Mesendoderm (in vitro differentiated cells): Measurements from ENCODE around the gene VCAN.
A peak's percentile ranks its signal among the peaks of the same experiment; 100 is the strongest.

Experiments used
- DNase-seq: peaks from one replicate; pipeline ENCODE4 v3.0.0; 2013
- H2AK5ac ChIP-seq: 2 replicates; pipeline ENCODE4 v1.6.1; 2013; ENCODE audit warnings: low read length, inconsistent platforms
- H2BK120ac ChIP-seq: 2 replicates; pipeline ENCODE4 v1.6.1; 2013; ENCODE audit warnings: low read depth, mild to moderate bottlenecking, low read length, moderate library complexity, mixed read lengths
- H2BK15ac ChIP-seq: replicated peaks from 2 replicates; pipeline ENCODE4 v1.6.1; 2013; ENCODE audit warnings: low read depth, mild to moderate bottlenecking, moderate library complexity
- H2BK5ac ChIP-seq: 2 replicates; pipeline ENCODE4 v1.6.1; 2013; ENCODE audit warnings: low read length, inconsistent platforms
- H3K18ac ChIP-seq: 2 replicates; pipeline ENCODE4 v1.6.1; 2013; ENCODE audit warnings: mild to moderate bottlenecking, low read length, mixed read lengths
- H3K23ac ChIP-seq: one replicate; pipeline ENCODE4 v1.6.1; 2013; ENCODE audit warnings: low read length
- H3K27ac ChIP-seq: 2 replicates; pipeline ENCODE4 v1.5.1; 2013; ENCODE audit warnings: low read depth, mild to moderate bottlenecking, inconsistent platforms, low read length, moderate library complexity
- H3K27me3 ChIP-seq: 2 replicates; pipeline ENCODE4 v1.6.1; 2013; ENCODE audit warnings: low read length, control low read depth, mild to moderate bottlenecking, inconsistent platforms; ENCODE audit not compliant: insufficient read depth, poor library complexity
- H3K36me3 ChIP-seq: 2 replicates; pipeline ENCODE4 v1.6.1; 2013; ENCODE audit warnings: low read length, inconsistent platforms; ENCODE audit not compliant: control insufficient read depth, insufficient read depth
- H3K4ac ChIP-seq: one replicate; pipeline ENCODE4 v1.6.1; 2013; ENCODE audit warnings: low read depth, mild to moderate bottlenecking, low read length, moderate library complexity
- H3K4me1 ChIP-seq: 2 replicates; pipeline ENCODE4 v1.6.1; 2013; ENCODE audit warnings: low read depth, low read length, inconsistent platforms; ENCODE audit not compliant: control insufficient read depth
- H3K4me2 ChIP-seq: 2 replicates; pipeline ENCODE4 v1.6.1; 2013; ENCODE audit warnings: low read length
- H3K4me3 ChIP-seq: 2 replicates; pipeline ENCODE4 v1.5.1; 2013; ENCODE audit warnings: mild to moderate bottlenecking, low read length
- H3K56ac ChIP-seq: one replicate; pipeline ENCODE4 v1.6.1; 2013; ENCODE audit warnings: low read length
- H3K79me1 ChIP-seq: 2 replicates; pipeline ENCODE4 v1.6.1; 2013; ENCODE audit warnings: low read length, inconsistent platforms
- H3K79me2 ChIP-seq: 2 replicates; pipeline ENCODE4 v1.6.1; 2013; ENCODE audit warnings: mild to moderate bottlenecking, low read length; ENCODE audit not compliant: control insufficient read depth, insufficient read depth
- H3K9ac ChIP-seq: 2 replicates; pipeline ENCODE4 v1.6.1; 2013; ENCODE audit warnings: low read length, inconsistent platforms
- H4K5ac ChIP-seq: one replicate; pipeline ENCODE4 v1.6.1; 2013; ENCODE audit warnings: low read length
- H4K8ac ChIP-seq: one replicate; pipeline ENCODE4 v1.6.1; 2013; ENCODE audit warnings: low read depth, mild to moderate bottlenecking, control low read depth, low read length, moderate library complexity
- WGBS: extraction: QIAGEN DNeasy Blood & Tissue Kit; methylation state at CpG from one replicate; pipeline ENCODE4 v1.1.7; 2013; ENCODE audit warnings: low lambda C conversion rate, missing lambda C conversion rate; ENCODE audit not compliant: insufficient coverage; ENCODE audit errors: extremely low coverage; 5-methylcytosine and 5-hydroxymethylcytosine counted together

Gene VCAN

DNA sequence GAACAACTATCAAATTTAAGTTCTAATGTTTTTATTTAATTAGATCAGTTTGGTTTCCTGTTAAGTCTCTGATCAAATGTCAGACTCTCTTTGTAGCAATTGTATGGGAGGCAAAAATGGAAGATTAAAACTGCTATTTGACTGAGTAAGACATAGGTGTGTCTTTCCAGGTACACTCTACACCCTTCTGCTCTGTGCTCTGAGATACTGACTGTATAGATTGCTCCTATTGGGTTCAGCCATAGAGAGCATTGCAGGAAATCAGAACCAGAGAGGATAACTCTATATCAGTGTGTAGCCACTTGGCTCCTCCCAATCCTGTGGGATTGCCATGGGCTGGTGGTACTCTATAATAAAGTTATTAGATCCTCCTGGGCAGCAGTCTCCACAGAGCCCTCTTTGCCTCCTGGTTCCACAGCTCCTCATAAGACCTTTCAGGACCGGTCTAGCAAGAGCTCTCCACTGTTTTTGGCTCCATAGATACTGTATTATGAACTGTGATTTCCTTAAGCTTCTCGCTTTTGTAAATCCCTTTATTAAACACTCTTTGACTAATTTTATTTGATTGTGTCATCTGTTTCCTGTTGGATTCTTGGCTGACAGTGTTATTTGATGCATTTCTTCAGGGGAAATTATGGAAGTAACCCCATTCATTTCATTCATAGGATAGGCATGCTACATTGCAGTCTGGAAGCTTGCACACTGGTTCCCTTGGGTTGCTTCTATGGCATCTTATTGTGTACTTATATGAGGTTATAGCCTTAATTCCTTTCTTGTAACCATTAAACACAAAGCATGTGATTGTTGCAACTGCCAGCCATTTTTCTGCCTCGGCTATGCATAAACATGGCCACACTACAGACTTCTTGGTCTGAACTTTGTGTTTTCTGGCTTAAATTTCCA is 115.6 kb downstream of the VCAN start:
- Histone ChIP-seq H3K4me1 (peaks cover 1% of the 10 kb centered on the region), H4K8ac (no peak overlapping the region)
- DNase-seq, result no peak

GRCh38 chr5:83589786-83590185 is 118.2 kb downstream of the VCAN start:
- Histone ChIP-seq H2BK5ac (no peak overlapping the region), H3K18ac (no peak overlapping the region), H3K27ac (no peak overlapping the region), H3K36me3 (no peaks in the 10 kb centered on the region), H3K79me1 (no peaks in the 10 kb centered on the region), H2BK120ac (no peak overlapping the region), H2AK5ac (no peak overlapping the region), H3K4me3 (no peak overlapping the region), H4K5ac (no peak overlapping the region), H3K56ac (no peak overlapping the region), H3K27me3 (no peaks in the 10 kb centered on the region), H3K4ac (no peak overlapping the region), H3K4me2 (no peak overlapping the region), H4K8ac (no peak overlapping the region), H3K4me1 (peaks cover 1% of the 10 kb centered on the region), H3K23ac (no peak overlapping the region), H3K9ac (no peak overlapping the region), H3K79me2 (no peaks in the 10 kb centered on the region), H2BK15ac (no peak overlapping the region)
- no CpG with 5 or more reads among the region's 1 CpG for WGBS
- no peak for DNase-seq

More for the DNA sequence above, 115.6 kb downstream of the VCAN start:
- Histone ChIP-seq H3K27ac (no peak overlapping the region), H4K5ac (no peak overlapping the region), H3K79me1 (no peaks in the 10 kb centered on the region), H3K4me3 (no peak overlapping the region), H3K23ac (no peak overlapping the region), H2BK15ac (no peak overlapping the region), H3K4me2 (no peak overlapping the region), H3K18ac (no peak overlapping the region), H3K4ac (no peak overlapping the region), H3K27me3 (no peaks in the 10 kb centered on the region), H3K79me2 (no peaks in the 10 kb centered on the region), H2BK5ac (no peak overlapping the region), H3K56ac (no peak overlapping the region), H3K9ac (no peak overlapping the region), H3K36me3 (no peaks in the 10 kb centered on the region), H2BK120ac (no peak overlapping the region), H2AK5ac (no peak overlapping the region)
- no CpG with 5 or more reads among the region's 3 CpGs for WGBS

DNA sequence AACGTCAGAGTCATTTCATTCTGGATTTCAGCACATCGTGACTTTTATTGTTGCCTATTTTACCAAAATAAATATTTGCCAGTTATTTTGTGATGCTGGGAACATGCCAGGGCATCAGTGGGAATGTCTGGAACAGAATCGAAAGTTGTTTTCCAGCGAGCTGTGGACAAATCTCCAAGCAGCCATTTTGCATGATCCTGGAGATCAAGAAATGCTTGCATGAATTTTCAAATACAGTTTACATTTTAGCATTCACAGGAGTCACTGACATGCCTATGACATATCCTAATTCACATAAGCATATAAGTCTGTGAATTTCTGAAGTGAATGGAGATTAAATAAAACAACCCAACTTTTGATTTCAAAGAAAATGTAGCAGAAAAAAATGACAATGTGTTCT is 119.4 kb downstream of the VCAN start:
- no peaks in the 10 kb centered on the region for H3K36me3 ChIP-seq
- H3K27me3 ChIP-seq, result no peaks in the 10 kb centered on the region
- H3K4me3 ChIP-seq, result no peak overlapping the region
- H3K18ac ChIP-seq, result no peak overlapping the region
- no peak overlapping the region for H3K27ac ChIP-seq
- H3K79me1 ChIP-seq, result no peaks in the 10 kb centered on the region
- no peak overlapping the region for H2BK15ac ChIP-seq
- no peak for DNase-seq
- no peaks in the 10 kb centered on the region for H3K79me2 ChIP-seq
- no peak overlapping the region for H3K4me2 ChIP-seq
- no peak overlapping the region for H3K56ac ChIP-seq
- no peak overlapping the region for H4K5ac ChIP-seq
- H2BK120ac ChIP-seq, result no peak overlapping the region
- H3K23ac ChIP-seq, result no peak overlapping the region
- H2AK5ac ChIP-seq, result no peak overlapping the region
- no peak overlapping the region for H3K9ac ChIP-seq
- no peak overlapping the region for H3K4ac ChIP-seq
- no CpG with 5 or more reads among the region's 4 CpGs for WGBS
- H3K4me1 ChIP-seq, result no peaks in the 10 kb centered on the region
- H2BK5ac ChIP-seq, result no peak overlapping the region
- no peak overlapping the region for H4K8ac ChIP-seq

DNA sequence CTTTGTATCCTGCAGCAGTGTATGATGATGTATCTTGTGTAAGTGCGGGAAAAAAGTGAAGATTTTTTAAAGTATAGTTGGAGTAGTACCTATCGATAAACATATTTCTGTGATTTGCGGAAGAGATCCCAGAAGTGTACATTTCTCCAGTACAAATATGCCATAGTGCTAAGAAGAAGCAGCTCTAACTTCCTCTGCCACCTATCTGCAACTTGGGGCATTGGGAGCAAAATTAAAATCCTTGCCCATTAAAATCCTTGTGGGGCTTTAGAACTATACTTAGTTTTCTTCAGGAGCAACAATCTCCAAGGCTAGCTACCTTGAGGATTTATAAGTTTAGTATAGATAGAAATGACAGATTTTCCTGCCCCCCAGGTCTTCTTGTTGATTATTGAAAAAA is 123.7 kb downstream of the VCAN start:
- 100% methylated on average over 2 of the region's 3 CpGs for WGBS

GRCh38 chr5:83608122-83608521 is 136.6 kb downstream of the VCAN start:
- no peak overlapping the region for H4K8ac ChIP-seq
- no peak overlapping the region for H3K27ac ChIP-seq
- H3K18ac ChIP-seq, result no peak overlapping the region
- H3K23ac ChIP-seq, result no peak overlapping the region
- H2BK120ac ChIP-seq, result no peak overlapping the region
- H3K4ac ChIP-seq, result no peak overlapping the region
- DNase-seq, result peak; percentile 84
- no peaks in the 10 kb centered on the region for H3K36me3 ChIP-seq
- no peak overlapping the region for H3K56ac ChIP-seq
- no peak overlapping the region for H3K4me3 ChIP-seq
- no peaks in the 10 kb centered on the region for H3K79me2 ChIP-seq
- H2BK15ac ChIP-seq, result no peak overlapping the region
- no peak overlapping the region for H2BK5ac ChIP-seq
- no peaks in the 10 kb centered on the region for H3K27me3 ChIP-seq
- H4K5ac ChIP-seq, result no peak overlapping the region
- H3K9ac ChIP-seq, result no peak overlapping the region
- WGBS, result no CpG with 5 or more reads among the region's 3 CpGs
- no peak overlapping the region for H3K4me2 ChIP-seq
- no peak overlapping the region for H2AK5ac ChIP-seq
- H3K79me1 ChIP-seq, result no peaks in the 10 kb centered on the region
- no peaks in the 10 kb centered on the region for H3K4me1 ChIP-seq

More for the DNA sequence above, 123.7 kb downstream of the VCAN start:
- Histone ChIP-seq H3K4me2 (no peak overlapping the region), H3K56ac (no peak overlapping the region), H3K79me2 (no peaks in the 10 kb centered on the region), H3K36me3 (no peaks in the 10 kb centered on the region), H3K4me3 (no peak overlapping the region), H3K27ac (no peak overlapping the region), H3K23ac (no peak overlapping the region), H2BK15ac (no peak overlapping the region), H3K4ac (no peak overlapping the region), H3K4me1 (no peaks in the 10 kb centered on the region), H3K27me3 (no peaks in the 10 kb centered on the region), H3K18ac (no peak overlapping the region), H3K79me1 (no peaks in the 10 kb centered on the region), H2BK5ac (no peak overlapping the region), H2BK120ac (no peak overlapping the region), H2AK5ac (no peak overlapping the region), H4K5ac (no peak overlapping the region), H4K8ac (no peak overlapping the region), H3K9ac (no peak overlapping the region)
- no peak for DNase-seq

DNA sequence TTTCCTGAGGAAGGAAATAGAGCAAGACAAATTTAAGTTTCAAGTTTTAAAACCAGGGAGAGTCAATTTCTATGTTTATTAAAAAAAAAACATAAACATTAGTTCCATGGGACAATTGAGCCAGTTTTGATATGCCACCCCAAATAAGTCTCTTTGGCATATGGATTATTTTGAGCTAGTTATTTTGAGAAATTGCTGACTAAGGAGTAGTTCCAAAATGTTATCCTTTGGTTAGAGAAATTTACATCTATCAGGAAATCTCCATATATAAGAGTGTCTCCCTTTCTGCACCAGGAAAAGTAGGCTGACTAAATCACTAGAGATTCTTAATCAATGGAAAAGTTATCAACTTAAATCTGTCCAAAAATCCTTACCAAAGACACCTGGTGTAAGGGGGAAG is 143.3 kb downstream of the VCAN start:
- no peak overlapping the region for H3K56ac ChIP-seq
- H4K8ac ChIP-seq, result no peak overlapping the region
- no peak overlapping the region for H2BK120ac ChIP-seq
- H3K9ac ChIP-seq, result no peak overlapping the region
- no peak overlapping the region for H3K4me3 ChIP-seq
- H3K79me2 ChIP-seq, result no peaks in the 10 kb centered on the region
- H3K27ac ChIP-seq, result no peak overlapping the region
- no peaks in the 10 kb centered on the region for H3K4me1 ChIP-seq
- H2BK5ac ChIP-seq, result no peak overlapping the region
- no peaks in the 10 kb centered on the region for H3K27me3 ChIP-seq
- no peaks in the 10 kb centered on the region for H3K79me1 ChIP-seq
- no peaks in the 10 kb centered on the region for H3K36me3 ChIP-seq
- H4K5ac ChIP-seq, result no peak overlapping the region
- H3K23ac ChIP-seq, result no peak overlapping the region
- DNase-seq, result no peak
- H3K18ac ChIP-seq, result no peak overlapping the region
- no peak overlapping the region for H3K4ac ChIP-seq
- H2BK15ac ChIP-seq, result no peak overlapping the region
- no peak overlapping the region for H2AK5ac ChIP-seq
- H3K4me2 ChIP-seq, result no peak overlapping the region
